ENCODE results near the gene HAPLN1. TPM values are rescaled to one million over a fixed set of nuclear protein-coding genes. Genes with fewer than 3 reads are reported as not detected.

The HAPLN1 gene
- total and polyA plus RNA-seq, 2 of the 8 experiments (the other 6 are each of a cell fraction or from before 2014, with no cell fraction given), result 0.56 to 2.1 TPM

- no peak for TF ChIP-seq EP300 (IDR thresholded peaks at IDR 0.05; ENCODE audit: borderline replicate concordance in 1 of 2, low read depth in 2 of 2, low read length in 2 of 2)
- no peak for TF ChIP-seq SRF (IDR thresholded peaks at IDR 0.05; ENCODE audit: low read depth, low read length)
- TF ChIP-seq RNF2 (IDR thresholded peaks at IDR 0.05; ENCODE audit: borderline replicate concordance, low read depth, low read length, missing control alignments, poor library complexity, severe bottlenecking), result no peak
- no peak for TF ChIP-seq POLR2A (IDR thresholded peaks at IDR 0.05; ENCODE audit: control extremely low read depth in 1 of 2, low read depth in 2 of 2, low read length in 2 of 2)
- no peak for TF ChIP-seq CTBP2 (IDR thresholded peaks at IDR 0.05; ENCODE audit: borderline replicate concordance, insufficient read depth, insufficient read length, low read length)
- no peak for TF ChIP-seq CEBPB (IDR thresholded peaks at IDR 0.05; ENCODE audit: low read depth, low read length)
- no peak for TF ChIP-seq BCL11A (IDR thresholded peaks at IDR 0.05; ENCODE audit: low read depth in 2 of 2, low read length in 2 of 2)
- no peak for TF ChIP-seq HDAC6 (IDR thresholded peaks at IDR 0.05; ENCODE audit: low read depth, low read length)
Observed at GRCh38 chr5:83760579-83760978, 39.9 kb upstream of the HAPLN1 start (continued).
